Testis (tissue), 2 donors: ENCODE results near the gene TBPL2.

ENCODE experiments used
- CTCF ChIP-seq, 3 experiments: fragments of 450-650 bp in 2 of 3; fragments of 200-600 bp in 1 of 3; sonication (generic) in 1 of 3; IDR thresholded peaks; one replicate each; pipeline ENCODE4 v1.5.1; 2016 to 2019; ENCODE audit warnings: antibody characterized with exemption in 3 of 3, mild to moderate bottlenecking in 2 of 3, moderate library complexity in 1 of 3
- POLR2A ChIP-seq: fragments of 450-650 bp; IDR thresholded peaks from one replicate; pipeline ENCODE4 v1.6.1; 2017; ENCODE audit warnings: antibody characterized with exemption, mild to moderate bottlenecking, moderate library complexity

- TF ChIP-seq CTCF (IDR thresholded peaks at IDR 0.05) (no peak), POLR2A (no peak)
Measured at GRCh38 chr14:55446833-55447232, 6.4 kb upstream of the TBPL2 start.
